GM13977 (cell line): ENCODE measurements around the gene WAS.
"Not testable (repeated sequence)": the region's sequence is repeated elsewhere in the genome, so short reads cannot be mapped to it uniquely, and the experiment has no call there.

Experiments
- DNase-seq: peaks from one replicate; pipeline ENCODE4 v3.0.0; 2012; ENCODE audit warnings: low spot score
- in situ Hi-C: fragments of 300-500 bp; cut with MboI; formaldehyde crosslinking; loops from one replicate; pipeline ENCODE4 v1.12.0; 2022; ENCODE audit warnings: low sequenced_read_pairs, low pct_unique_long_range_greater_than_20kb, mixed read lengths, inconsistent platforms; ENCODE audit not compliant: unreplicated experiment
- TF ChIP-seq, protein P1 (sequence below): IDR thresholded peaks from 2 replicates; pipeline ENCODE4 v1.5.1; 2012; ENCODE audit warnings: mild to moderate bottlenecking, control low read depth; ENCODE audit not compliant: insufficient read depth; ENCODE audit errors: extremely low read depth, missing control alignments

The WAS gene

DNA sequence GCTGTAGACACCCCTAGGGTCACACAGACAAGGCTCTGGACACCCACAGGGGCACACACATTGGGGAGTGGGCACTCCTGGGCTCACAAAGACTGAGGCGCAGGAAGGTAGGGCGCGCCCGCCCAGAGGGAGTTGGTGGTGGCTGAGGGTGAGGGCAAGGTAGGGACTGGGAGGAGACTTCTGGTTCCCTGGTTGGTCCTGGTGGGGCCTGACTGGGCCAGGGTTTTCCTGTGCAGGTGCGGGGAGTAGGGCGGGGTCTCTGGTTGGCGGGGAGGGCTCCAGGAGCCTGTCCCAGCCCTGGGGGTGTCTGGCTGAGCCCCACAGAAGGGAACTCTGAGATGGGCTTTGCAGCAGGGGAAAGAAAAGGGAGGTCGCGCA is 6.7 kb upstream of the WAS start:
- no peak for DNase-seq
- TF ChIP-seq, protein P1, sequence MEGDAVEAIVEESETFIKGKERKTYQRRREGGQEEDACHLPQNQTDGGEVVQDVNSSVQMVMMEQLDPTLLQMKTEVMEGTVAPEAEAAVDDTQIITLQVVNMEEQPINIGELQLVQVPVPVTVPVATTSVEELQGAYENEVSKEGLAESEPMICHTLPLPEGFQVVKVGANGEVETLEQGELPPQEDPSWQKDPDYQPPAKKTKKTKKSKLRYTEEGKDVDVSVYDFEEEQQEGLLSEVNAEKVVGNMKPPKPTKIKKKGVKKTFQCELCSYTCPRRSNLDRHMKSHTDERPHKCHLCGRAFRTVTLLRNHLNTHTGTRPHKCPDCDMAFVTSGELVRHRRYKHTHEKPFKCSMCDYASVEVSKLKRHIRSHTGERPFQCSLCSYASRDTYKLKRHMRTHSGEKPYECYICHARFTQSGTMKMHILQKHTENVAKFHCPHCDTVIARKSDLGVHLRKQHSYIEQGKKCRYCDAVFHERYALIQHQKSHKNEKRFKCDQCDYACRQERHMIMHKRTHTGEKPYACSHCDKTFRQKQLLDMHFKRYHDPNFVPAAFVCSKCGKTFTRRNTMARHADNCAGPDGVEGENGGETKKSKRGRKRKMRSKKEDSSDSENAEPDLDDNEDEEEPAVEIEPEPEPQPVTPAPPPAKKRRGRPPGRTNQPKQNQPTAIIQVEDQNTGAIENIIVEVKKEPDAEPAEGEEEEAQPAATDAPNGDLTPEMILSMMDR: no peak
- in situ Hi-C loops: no loop called here

DNA sequence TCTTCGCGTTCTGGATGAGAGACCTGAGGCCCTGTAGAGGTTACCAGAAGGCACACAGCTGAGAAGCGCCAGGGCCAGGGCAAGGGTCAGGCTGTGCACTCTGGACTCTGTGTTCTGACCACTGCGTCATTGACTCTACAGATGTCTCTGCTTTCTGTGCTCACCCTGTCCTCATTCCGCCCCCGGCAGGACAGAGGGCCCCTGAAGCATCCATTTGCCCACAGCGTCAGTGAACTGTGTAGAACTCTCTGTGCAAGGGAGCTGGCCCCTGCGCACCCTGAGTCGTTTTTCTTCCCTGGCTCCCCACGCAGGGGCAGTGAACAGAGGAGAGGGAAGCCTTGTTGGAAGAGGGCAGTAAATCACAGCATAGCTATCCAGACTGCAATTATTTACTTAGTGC is 6.1 kb upstream of the WAS start:
- no peak for DNase-seq
- in situ Hi-C loops: no loop called here
- TF ChIP-seq, protein P1: no peak

GRCh38 chrX:48680467-48680866 is 3.1 kb upstream of the WAS start:
- DNase-seq, in situ Hi-C loops: not testable (repeated sequence)

- in situ Hi-C loops, DNase-seq: not testable (repeated sequence)
These were observed 2.7 kb upstream of the WAS start for GRCh38 chrX:48680925-48681324.

GRCh38 chrX:48681539-48682183 is 1.9 kb upstream of the WAS start:
- in situ Hi-C loops: no loop called here

DNA sequence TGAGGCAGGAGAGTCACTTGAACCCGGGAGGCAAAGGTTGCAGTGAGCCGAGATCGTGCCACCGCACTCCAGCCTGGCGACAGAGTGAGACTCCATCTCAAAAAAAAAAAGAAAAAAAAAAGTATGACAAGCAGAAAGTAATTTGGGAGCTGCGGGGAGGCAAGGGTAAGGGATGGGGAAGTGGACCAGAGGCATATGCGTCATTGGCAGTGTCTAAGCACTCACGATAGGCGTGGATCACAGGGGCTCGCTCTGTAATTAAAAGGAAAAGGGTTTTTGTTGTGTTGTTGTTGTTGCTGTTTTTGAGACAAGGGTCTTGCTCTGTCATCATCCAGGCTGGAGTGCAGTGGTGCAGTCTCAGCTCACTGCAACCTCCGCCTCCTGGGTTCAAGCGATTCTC is 804 bp upstream of the WAS start:
- DNase-seq, in situ Hi-C loops: not testable (repeated sequence)

More at GRCh38 chrX:48681539-48682183, 1.9 kb upstream of the WAS start:
- DNase-seq: no peak
- TF ChIP-seq, protein P1: no peak

- in situ Hi-C loops: no loop called here
These were observed 535 bp downstream of the WAS start for GRCh38 chrX:48684134-48684533.

DNA sequence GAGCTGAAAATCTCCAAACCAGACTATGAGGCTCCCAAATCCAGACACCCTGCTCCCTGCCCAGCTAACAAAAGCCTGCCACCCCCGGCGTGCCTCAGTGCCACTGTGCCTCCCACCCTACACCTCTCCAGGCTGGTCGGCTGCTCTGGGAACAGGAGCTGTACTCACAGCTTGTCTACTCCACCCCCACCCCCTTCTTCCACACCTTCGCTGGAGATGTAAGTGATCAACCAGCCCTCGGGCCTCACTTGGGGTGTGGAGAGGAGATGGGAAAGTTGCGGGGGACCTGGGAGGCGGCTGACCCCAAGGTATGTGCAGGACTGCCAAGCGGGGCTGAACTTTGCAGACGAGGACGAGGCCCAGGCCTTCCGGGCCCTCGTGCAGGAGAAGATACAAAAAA is 1.8 kb downstream of the WAS start:
- TF ChIP-seq, protein P1: no peak
- DNase-seq: no peak
- in situ Hi-C loops: no loop called here

More at GRCh38 chrX:48684134-48684533, 535 bp downstream of the WAS start:
- no peak for DNase-seq
- TF ChIP-seq, protein P1: no peak
